Measurements from ENCODE around the gene CASD1. TPM values are rescaled to one million over a fixed set of nuclear protein-coding genes. Genes with fewer than 3 reads are reported as not detected.

The CASD1 gene
- 10 to 100 TPM; 47.1 to 47.4 TPM for total RNA-seq
- polyA plus RNA-seq (ENCODE audit: insufficient read depth, low read depth, low replicate concordance): 20.5 TPM
- long read RNA-seq, donor 1, partial matches to known transcripts: 9 of 10 reads
- long read RNA-seq, donor 1, other reads (novel, unspliced or antisense): 0 of 10 reads
- long read RNA-seq, donor 2, partial matches to known transcripts: 0 of 2 reads
- long read RNA-seq, donor 2, other reads (novel, unspliced or antisense): 0 of 2 reads

DNA sequence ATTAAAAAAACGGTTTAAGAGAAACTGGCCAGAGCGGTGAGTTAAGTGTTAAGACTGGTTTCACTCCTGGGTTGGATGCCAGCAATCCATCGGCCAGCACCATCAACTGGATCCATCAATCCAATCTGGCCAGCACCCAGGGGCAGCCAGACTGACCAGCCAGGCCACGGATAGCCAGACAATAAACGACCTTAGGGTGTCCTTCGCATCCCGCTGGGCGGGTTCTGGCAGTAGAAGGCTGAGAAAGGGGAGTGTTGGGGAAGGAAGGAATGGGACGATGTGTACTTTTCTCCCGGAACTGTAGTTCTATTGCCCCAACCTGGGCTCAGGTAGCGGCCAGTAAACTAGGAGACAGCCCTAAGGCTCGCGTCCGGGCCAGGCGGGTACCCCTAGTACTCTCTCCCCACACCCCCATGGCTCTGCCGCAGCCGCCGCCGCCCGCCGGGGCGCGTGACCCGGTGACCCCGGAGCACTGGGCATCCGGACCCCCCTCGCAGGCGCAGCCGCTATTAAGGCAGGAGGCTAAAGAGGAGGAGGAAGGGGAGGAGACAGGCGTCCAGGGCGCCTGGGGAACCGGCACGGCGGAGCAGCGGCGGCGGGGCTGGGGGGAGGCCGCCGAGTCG, at the start of gene CASD1:
Gene CASD1 (plus strand): TSS at position 546 of the 623 bp plus-strand sequence. CDS start 276 bp downstream, outside the sequence.
- Histone ChIP-seq H3K9me3 (no peaks in the 10 kb centered on the region), H3K27ac (peak within 1 kb of the TSS; percentile 89 to 94), H3K36me3 (ENCODE audit: low read depth, missing control alignments) (no peaks in the 10 kb centered on the region), H3K4me3 (peak within 1 kb of the TSS; percentile 82 to 84), H3K4me1 (peaks cover 22% of the 10 kb centered on the region), H3K27me3 (no peaks in the 10 kb centered on the region)
- TF ChIP-seq CTCF (IDR thresholded peaks at IDR 0.05): no peak
- no peak for TF ChIP-seq POLR2A (IDR thresholded peaks at IDR 0.05)
- intact Hi-C loops (cut with DNase I; ENCODE audit: low total_unique reads): no loop called here
- DNase-seq: peak; percentile 79
- WGBS, 2 donors: 3 to 7% methylated on average over 8 to 29 of the region's 40 CpGs

DNA sequence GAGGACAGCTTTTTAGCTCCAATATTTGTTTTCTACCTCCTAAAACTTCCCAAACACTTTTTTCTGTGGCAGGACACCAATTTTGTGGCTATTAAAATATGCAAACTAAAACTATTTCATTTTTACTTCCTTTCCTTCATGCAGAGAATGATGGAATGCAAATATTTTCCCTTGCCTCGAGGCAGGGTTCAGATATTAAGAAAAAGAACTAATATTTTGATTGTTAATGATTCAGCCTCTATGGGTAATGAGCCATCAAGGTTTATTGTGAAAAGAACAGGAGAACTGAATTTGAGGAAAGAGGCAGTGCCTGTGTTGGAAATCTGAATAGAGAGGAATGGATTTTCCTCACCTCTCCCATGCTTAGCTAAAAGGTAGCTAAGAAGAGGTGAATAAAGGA, 43.1 kb upstream of the CASD1 start:
- Histone ChIP-seq H3K4me1 (no peaks in the 10 kb centered on the region), H3K27ac (no peak overlapping the region), H3K27me3 (no peaks in the 10 kb centered on the region), H3K4me3 (no peak overlapping the region), H3K9me3 (no peaks in the 10 kb centered on the region), H3K36me3 (ENCODE audit: low read depth, missing control alignments) (no peaks in the 10 kb centered on the region)
- intact Hi-C loops (cut with DNase I; ENCODE audit: low total_unique reads): no loop called here
- WGBS, 2 donors: 68 to 71% methylated on average over 1 of the region's 1 CpG
- TF ChIP-seq POLR2A (IDR thresholded peaks at IDR 0.05): no peak
- no peak for TF ChIP-seq CTCF (IDR thresholded peaks at IDR 0.05)
- DNase-seq: no peak

- intact Hi-C loops (cut with DNase I; ENCODE audit: low total_unique reads): no loop called here
- Histone ChIP-seq H3K4me3 (no peak overlapping the region), H3K9me3 (no peaks in the 10 kb centered on the region), H3K4me1 (no peaks in the 10 kb centered on the region), H3K36me3 (ENCODE audit: low read depth, missing control alignments) (no peaks in the 10 kb centered on the region), H3K27me3 (no peaks in the 10 kb centered on the region), H3K27ac (no peak overlapping the region)
- 92 to 100% methylated on average over 2 of the region's 2 CpGs for WGBS, 2 donors
- no peak for DNase-seq
- TF ChIP-seq POLR2A (IDR thresholded peaks at IDR 0.05): no peak
- TF ChIP-seq CTCF (IDR thresholded peaks at IDR 0.05): no peak
Observed at GRCh38 chr7:94471604-94472003, 38.0 kb upstream of the CASD1 start.

DNA sequence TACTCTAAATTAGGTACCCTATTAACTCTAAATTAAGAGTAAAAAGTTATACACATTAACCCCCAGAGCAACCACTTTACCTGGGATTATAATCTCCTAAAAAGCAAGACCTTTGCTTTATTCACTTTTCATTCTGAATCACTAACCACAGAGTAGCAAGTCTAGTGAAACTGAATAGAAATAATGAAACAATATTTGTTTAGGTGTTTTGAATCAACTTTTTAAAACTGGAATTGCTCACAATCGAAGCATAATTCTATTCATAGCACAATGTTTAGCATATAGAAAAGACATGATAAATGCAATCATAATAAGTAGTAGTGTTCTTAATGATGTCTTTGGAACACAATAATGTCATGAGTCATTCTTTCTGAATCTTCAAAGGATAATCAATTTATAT, 37.0 kb upstream of the CASD1 start:
- intact Hi-C loops (cut with DNase I; ENCODE audit: low total_unique reads): no loop called here
- H3K27me3 ChIP-seq: no peaks in the 10 kb centered on the region
- H3K9me3 ChIP-seq: no peaks in the 10 kb centered on the region
- H3K36me3 ChIP-seq (ENCODE audit: low read depth, missing control alignments): no peaks in the 10 kb centered on the region
- WGBS, 2 donors: 90 to 95% methylated on average over 1 of the region's 1 CpG
- no peaks in the 10 kb centered on the region for H3K4me1 ChIP-seq
- H3K4me3 ChIP-seq: no peak overlapping the region
- no peak overlapping the region for H3K27ac ChIP-seq
- DNase-seq: no peak
- TF ChIP-seq CTCF (IDR thresholded peaks at IDR 0.05): no peak
- TF ChIP-seq POLR2A (IDR thresholded peaks at IDR 0.05): no peak

Measured in testis (tissue), 5 donors.